SJCRH30 (cell line): ENCODE results near the gene PTPRK. TPM values are rescaled to one million over a fixed set of nuclear protein-coding genes. Genes with fewer than 3 reads are reported as not detected.

Source experiments
- DNase-seq, 2 experiments: peaks; one replicate each; pipeline ENCODE4 v3.0.0-alpha.2; 2015 to 2020
- H3K27ac ChIP-seq: fragments of 250-450 bp; sonication (Bioruptor Pico); 2 replicates; pipeline ENCODE4 v1.5.1; 2020; ENCODE audit warnings: mild to moderate bottlenecking, moderate library complexity
- H3K27me3 ChIP-seq: fragments of 250-450 bp; sonication (Bioruptor Pico); 2 replicates; pipeline ENCODE4 v1.5.1; 2020; ENCODE audit warnings: mild to moderate bottlenecking, moderate library complexity
- H3K36me3 ChIP-seq: fragments of 250-450 bp; sonication (Bioruptor Pico); 2 replicates; pipeline ENCODE4 v1.5.1; 2020; ENCODE audit warnings: mild to moderate bottlenecking, moderate library complexity
- H3K4me1 ChIP-seq: fragments of 250-450 bp; sonication (Bioruptor Pico); 2 replicates; pipeline ENCODE4 v1.5.1; 2020; ENCODE audit warnings: mild to moderate bottlenecking, moderate library complexity
- H3K4me3 ChIP-seq: fragments of 250-450 bp; sonication (Bioruptor Pico); 2 replicates; pipeline ENCODE4 v1.5.1; 2020; ENCODE audit warnings: mild to moderate bottlenecking, moderate library complexity
- H3K9me3 ChIP-seq: fragments of 250-450 bp; sonication (Bioruptor Pico); replicated peaks from 2 replicates; pipeline ENCODE4 v1.5.1; 2020; ENCODE audit warnings: mild to moderate bottlenecking, moderate library complexity
- total RNA-seq: library from RNA; depleted of rRNA; stranded (reverse); fragments of >200 nt; shearing (Covaris generic); gene quantifications from 2 replicates; pipeline ENCODE4 v1.2.3, GENCODE V29; 2014

The PTPRK gene
- total RNA-seq, 1 experiment from 2014 or later = 31.4 TPM

DNA sequence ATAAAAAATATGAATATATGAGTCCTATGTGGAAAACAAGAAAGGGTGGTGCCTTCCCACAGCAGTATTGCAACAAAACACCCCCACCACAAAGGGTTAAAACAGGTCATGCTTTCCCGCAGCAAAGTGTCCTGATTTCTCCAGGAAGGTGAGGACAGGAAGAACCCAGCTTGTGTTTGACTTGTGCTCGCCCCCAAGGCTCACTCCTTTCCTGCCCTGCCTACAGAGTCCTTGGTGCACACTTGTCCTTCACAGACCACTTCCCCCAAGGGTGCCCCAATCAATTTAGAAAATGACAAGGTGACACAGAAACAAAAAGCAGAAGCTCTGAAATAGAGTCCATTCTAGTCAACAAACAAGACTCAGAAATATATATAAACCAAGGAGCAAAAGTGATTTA is 237.4 kb downstream of the PTPRK start:
- no peak overlapping the region for H3K27ac ChIP-seq
- no peak for DNase-seq
- H3K9me3 ChIP-seq = no peaks in the 10 kb centered on the region
- H3K27me3 ChIP-seq = no peaks in the 10 kb centered on the region
- H3K36me3 ChIP-seq = no peaks in the 10 kb centered on the region
- H3K4me3 ChIP-seq = no peak overlapping the region
- H3K4me1 ChIP-seq = peaks cover 3% of the 10 kb centered on the region; the same call in 1 of the 2 replicates

DNA sequence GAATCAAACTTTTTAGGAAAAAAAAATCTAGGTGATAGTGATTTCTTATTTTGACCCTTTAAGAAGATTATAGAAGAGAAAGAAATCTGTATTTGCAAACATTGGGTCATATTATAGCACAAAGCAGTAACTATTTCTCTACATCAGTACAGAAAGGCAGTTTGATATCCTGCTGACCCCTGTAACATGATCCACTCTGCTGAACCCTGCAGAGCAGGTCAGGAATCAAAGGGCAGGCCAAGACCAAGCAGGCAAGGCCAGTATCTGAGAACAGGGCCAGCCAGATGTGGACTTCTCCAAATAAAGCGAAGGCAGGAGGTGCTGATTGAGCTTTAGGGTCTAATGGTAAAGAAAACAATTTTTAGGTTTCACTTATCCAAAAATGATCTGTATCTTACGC is 239.4 kb downstream of the PTPRK start:
- Histone ChIP-seq H3K36me3 (no peaks in the 10 kb centered on the region), H3K9me3 (no peaks in the 10 kb centered on the region), H3K4me3 (no peak overlapping the region), H3K27me3 (no peaks in the 10 kb centered on the region), H3K4me1 (peaks cover 3% of the 10 kb centered on the region; the same call in 1 of the 2 replicates), H3K27ac (no peak overlapping the region)
- no peak for DNase-seq

DNA sequence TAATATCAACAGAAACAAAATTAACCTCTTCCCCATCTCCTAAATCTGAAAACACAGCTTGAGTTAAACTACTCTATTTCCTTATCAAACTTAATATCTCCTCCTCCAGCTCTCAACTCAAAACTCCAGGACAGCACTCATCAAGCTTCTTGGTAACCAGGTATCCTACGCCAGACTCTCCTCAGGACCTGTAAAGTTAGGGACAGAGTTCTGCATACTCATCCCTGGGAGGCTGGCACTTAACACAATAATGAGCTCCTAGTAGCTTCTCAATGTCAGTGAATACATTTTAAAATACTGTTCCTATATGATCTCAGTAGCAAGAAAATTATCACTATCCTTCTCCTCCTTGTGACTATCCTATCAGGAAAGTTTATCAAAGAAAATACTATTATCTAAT is 240.3 kb downstream of the PTPRK start:
- Histone ChIP-seq H3K27me3 (no peaks in the 10 kb centered on the region), H3K4me3 (no peak overlapping the region), H3K36me3 (no peaks in the 10 kb centered on the region), H3K9me3 (no peaks in the 10 kb centered on the region), H3K4me1 (peaks cover 3% of the 10 kb centered on the region; the same call in 1 of the 2 replicates), H3K27ac (no peak overlapping the region)
- no peak for DNase-seq

DNA sequence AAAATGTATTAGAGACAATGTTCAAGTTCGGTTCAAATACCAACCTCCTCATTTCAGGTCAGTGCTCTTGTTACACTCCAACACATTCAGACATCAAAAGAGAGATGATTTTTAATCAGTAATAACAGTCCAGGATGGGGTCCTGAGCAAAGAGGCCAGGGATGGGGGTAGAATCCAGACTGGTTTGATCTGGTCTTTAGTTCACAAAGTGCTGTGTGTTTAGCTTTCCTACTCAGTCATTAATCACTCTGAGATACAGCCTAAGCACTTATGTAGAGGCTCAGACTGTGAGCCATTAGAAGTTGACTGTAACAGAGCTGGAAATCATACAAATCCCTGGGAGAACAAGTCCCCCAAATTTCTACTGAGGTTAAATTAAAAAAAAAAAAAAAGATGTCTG is 241.6 kb downstream of the PTPRK start:
- H3K27me3 ChIP-seq = no peaks in the 10 kb centered on the region
- no peak overlapping the region for H3K4me3 ChIP-seq
- H3K36me3 ChIP-seq = no peaks in the 10 kb centered on the region
- peaks cover 3% of the 10 kb centered on the region; the same call in 1 of the 2 replicates for H3K4me1 ChIP-seq
- no peak overlapping the region for H3K27ac ChIP-seq
- no peak for DNase-seq
- no peaks in the 10 kb centered on the region for H3K9me3 ChIP-seq

DNA sequence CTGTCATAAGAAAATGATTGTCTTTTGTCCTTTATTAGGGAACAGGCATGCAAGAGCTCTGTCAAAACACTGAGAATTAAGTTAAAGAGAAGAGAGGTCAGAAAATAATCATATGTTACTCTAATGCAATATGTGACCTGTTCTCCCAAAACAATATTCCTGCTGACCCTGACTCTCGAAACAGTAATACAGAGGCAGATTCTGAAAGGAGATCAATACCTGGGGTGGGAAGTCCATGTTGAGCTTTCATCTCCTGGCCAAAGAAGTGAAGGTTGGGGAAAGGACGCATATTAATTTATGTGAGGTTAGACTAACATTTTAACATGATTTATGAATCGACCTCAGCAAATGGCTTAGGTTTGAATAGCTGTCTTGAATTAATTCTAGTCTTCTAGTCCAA is 243.0 kb downstream of the PTPRK start:
- Histone ChIP-seq H3K9me3 (no peaks in the 10 kb centered on the region), H3K4me1 (peaks cover 3% of the 10 kb centered on the region; the same call in 1 of the 2 replicates), H3K27me3 (no peaks in the 10 kb centered on the region), H3K27ac (no peak overlapping the region), H3K36me3 (no peaks in the 10 kb centered on the region), H3K4me3 (no peak overlapping the region)
- no peak for DNase-seq

DNA sequence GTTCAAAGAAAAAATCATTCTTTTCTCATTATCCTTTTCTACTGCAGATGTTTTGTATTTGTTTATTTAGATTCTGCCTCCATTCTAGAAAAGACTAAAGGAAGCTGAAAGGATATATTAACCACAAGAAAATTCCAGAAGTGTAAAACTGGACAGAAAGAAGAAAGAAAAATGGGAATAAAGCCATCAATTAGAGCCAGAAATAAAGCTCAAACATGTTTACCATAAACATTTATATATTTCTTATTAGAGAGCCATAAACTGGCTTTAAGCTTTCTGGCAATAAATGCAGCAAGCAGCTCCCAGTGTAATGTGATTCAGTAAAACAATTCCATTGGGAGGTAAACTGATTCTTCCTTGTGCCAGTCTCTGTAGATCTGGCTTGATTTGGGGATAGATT is 244.1 kb downstream of the PTPRK start:
- no peak for DNase-seq
- peaks cover 3% of the 10 kb centered on the region; the same call in 1 of the 2 replicates for H3K4me1 ChIP-seq
- H3K36me3 ChIP-seq = no peaks in the 10 kb centered on the region
- H3K9me3 ChIP-seq = no peaks in the 10 kb centered on the region
- H3K27me3 ChIP-seq = no peaks in the 10 kb centered on the region
- no peak overlapping the region for H3K4me3 ChIP-seq
- H3K27ac ChIP-seq = no peak overlapping the region

DNA sequence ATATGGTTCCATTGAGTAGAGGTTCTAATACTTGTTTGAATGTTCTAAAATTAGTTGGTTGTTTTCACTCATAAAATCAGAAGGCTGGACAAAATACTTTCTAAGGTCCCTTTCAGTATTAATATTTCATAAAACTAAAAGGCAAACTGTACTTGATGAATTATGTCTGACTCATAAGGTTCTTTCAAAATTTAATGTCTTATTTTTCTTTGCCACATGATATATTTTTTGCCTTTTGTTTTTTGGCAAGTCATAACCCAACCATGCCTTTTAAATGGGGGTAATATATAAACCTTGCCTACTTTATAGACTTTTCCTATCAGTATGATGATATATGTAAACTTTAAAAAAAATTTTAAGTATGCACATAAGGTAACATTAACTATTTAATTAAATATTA is 244.7 kb downstream of the PTPRK start:
- no peaks in the 10 kb centered on the region for H3K36me3 ChIP-seq
- no peak overlapping the region for H3K27ac ChIP-seq
- H3K27me3 ChIP-seq = no peaks in the 10 kb centered on the region
- peaks cover under 1% of the 10 kb centered on the region; the same call in 1 of the 2 replicates for H3K4me1 ChIP-seq
- no peak overlapping the region for H3K4me3 ChIP-seq
- no peak for DNase-seq
- no peaks in the 10 kb centered on the region for H3K9me3 ChIP-seq

DNA sequence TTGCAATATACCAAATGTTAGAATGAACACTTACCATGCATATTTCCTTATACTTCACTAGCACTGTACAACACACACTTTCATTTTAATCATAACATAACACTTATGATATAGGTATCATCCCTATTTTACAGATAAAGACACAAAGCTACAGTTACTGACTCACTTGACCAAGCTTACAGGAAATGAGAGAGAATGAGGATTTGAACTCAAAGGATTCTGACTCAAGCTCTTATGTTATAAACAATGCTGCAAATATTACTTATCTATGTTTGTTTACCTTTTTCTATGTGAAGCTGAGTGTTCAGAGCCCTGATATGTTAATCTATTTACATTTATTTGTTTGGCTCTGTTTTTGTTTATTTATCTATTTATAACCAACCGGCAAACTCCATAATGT is 245.4 kb downstream of the PTPRK start:
- H3K9me3 ChIP-seq = no peaks in the 10 kb centered on the region
- no peak overlapping the region for H3K4me3 ChIP-seq
- H3K36me3 ChIP-seq = no peaks in the 10 kb centered on the region
- H3K4me1 ChIP-seq = no peaks in the 10 kb centered on the region
- DNase-seq = no peak
- no peaks in the 10 kb centered on the region for H3K27me3 ChIP-seq
- H3K27ac ChIP-seq = no peak overlapping the region

DNA sequence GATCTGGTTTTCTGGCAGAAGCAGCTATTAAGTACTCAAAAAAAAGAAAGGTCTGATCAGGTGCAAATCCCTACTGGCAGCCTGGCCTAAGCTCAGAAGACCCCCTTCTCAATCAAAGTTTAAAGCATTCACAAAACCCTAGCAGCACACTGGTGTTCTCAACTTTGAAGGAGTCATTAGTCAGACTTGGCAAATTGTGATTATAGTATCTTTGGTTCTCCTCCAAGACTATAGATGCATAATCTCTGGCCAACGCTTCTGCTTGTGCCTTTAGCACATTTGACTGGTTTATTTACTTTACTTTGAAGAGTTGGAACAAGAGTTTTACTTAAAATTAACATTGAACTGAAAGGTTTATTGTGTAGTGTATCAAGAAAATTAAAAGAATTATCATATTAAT is 248.9 kb downstream of the PTPRK start:
- DNase-seq = no peak
- Histone ChIP-seq H3K4me1 (no peaks in the 10 kb centered on the region), H3K27ac (no peak overlapping the region), H3K36me3 (no peaks in the 10 kb centered on the region), H3K4me3 (no peak overlapping the region), H3K27me3 (no peaks in the 10 kb centered on the region), H3K9me3 (no peaks in the 10 kb centered on the region)

DNA sequence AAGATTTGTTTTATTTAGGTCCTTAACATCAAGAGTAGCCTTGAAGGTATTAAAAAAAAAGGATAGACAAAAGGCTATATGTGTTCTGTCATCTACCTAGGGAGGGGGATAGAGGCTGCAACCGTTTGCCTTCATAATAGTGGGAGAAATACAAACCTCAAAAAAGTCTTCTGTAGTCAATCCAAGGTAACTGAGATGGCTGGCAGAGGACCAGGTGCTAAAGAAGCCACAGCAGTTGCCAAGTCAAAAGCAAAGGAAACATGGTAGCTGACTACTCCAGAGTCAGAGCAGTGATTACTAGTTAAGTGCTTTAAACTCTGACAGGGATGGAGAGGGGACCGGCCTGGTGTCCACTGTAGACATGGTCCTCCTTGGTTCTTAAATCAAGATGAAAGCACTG is 249.4 kb downstream of the PTPRK start:
- H3K4me3 ChIP-seq = no peak overlapping the region
- DNase-seq = no peak
- no peaks in the 10 kb centered on the region for H3K36me3 ChIP-seq
- no peaks in the 10 kb centered on the region for H3K4me1 ChIP-seq
- H3K27me3 ChIP-seq = no peaks in the 10 kb centered on the region
- H3K9me3 ChIP-seq = no peaks in the 10 kb centered on the region
- H3K27ac ChIP-seq = no peak overlapping the region

DNA sequence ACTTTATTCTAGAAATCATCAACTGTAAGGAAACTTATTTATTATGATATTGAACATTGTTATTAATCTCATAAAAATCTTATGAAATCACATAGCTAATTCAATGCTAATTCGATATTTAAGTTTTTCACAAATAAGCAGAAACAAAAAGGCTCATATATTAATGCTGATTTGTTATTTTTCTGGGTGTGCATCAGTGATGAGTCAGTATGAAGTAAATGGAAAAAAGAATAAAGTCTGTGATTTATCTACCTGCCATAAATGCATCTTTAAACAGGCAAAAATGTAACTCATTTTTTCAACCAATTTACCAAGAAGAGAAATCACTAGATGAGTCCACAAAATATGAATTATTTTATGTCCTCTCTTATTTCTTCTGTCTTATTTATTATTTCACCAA is 253.5 kb downstream of the PTPRK start:
- no peaks in the 10 kb centered on the region for H3K27me3 ChIP-seq
- H3K4me3 ChIP-seq = no peak overlapping the region
- H3K4me1 ChIP-seq = no peaks in the 10 kb centered on the region
- no peak for DNase-seq
- H3K36me3 ChIP-seq = no peaks in the 10 kb centered on the region
- H3K27ac ChIP-seq = no peak overlapping the region
- H3K9me3 ChIP-seq = no peaks in the 10 kb centered on the region

DNA sequence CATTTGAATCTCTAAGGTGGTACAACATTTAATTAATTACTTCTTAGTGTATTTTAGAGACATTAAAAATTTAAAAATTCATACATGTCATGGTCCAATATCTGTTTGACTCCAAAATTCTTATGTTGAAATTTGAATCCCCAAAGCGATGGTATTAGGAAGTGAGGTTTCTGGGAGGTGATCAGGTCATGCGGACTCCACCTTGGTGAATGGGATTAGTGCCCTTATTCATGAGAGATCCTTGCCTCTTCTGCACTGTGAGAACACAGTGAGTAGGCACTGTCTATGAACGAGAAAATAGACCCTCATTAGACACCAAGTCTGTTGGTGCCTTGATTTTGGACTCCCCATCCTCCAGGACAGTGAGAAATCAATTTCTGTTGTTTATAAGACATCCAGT is 254.7 kb downstream of the PTPRK start:
- no peak for DNase-seq
- Histone ChIP-seq H3K4me3 (no peak overlapping the region), H3K27ac (no peak overlapping the region), H3K9me3 (no peaks in the 10 kb centered on the region), H3K27me3 (no peaks in the 10 kb centered on the region), H3K4me1 (no peaks in the 10 kb centered on the region), H3K36me3 (no peaks in the 10 kb centered on the region)

DNA sequence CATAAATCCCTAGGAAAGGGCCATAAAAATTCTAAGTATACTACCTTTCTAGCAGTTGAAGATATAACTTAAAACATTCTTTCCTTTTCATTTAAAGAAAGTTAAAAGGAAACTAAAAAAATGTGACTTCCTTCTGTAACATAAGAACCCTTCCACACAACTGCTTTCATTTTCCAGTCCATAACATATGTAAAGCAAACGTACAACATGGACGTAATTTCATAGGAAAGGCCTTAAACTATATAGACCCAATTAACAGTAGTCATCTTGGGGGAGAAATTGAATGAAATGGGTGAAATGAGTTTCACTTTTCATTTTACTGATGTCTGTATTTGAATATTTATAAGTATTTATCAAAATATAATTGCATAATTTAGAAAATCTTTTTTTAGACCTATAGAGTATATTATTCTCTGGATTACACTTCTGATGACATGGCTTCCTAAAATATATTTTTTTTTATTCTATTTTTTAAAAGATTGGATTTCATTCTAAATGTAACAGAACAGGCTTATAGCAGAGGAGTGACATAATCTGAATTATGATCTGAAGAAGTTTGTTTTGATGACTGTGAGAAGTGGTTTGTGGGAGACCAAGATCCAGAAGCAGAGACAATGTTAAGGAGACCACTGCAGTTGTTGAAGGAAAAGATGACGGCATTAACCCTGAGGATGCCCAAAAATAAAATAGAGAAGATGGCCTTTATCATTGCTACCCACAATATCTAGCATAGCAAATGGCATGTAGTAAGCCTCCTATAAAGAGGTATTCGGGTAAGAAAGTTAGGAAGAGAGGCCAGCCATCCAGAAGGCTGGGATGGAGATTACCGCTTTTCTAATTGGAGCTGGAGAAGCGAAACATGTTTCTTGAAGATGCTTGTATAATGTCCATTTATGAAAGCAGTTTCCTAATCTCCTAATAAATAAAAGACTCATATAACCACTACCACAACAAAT is 260.4 kb downstream of the PTPRK start:
- DNase-seq = no peak
- Histone ChIP-seq H3K27me3 (no peaks in the 10 kb centered on the region), H3K36me3 (no peaks in the 10 kb centered on the region), H3K27ac (no peak overlapping the region), H3K4me1 (no peaks in the 10 kb centered on the region), H3K9me3 (no peaks in the 10 kb centered on the region), H3K4me3 (no peak overlapping the region)

DNA sequence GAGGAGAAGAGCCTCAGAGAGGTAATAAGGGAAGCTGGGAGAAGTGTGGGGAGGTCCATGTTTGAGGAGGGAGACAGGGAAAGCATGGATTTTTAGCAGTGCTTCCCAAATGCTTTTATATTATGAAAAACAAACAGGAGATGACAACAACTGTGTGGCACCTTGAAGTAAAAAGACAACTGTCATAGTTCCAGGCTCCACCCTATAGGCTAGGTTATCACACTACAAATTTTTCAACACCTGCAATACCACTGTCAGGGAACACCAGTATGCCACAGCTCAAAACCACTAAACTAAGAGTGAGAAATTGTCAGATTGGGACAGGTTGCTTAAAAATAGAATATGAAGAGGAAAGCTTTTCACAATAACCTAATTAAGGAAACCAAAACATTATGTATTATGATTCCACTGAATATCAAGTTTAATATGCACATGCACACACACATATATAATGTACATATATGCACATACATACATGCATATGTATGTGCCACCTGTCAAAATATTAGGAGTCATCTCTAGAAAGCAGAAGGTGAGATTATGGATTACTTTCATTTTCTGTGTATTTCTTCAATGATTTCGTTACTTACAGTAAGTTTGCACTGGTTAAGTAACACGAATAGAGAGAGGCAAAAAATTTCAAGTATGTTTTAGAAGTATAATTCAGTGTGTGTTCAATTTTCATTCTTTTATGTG is 261.2 kb downstream of the PTPRK start:
- H3K27ac ChIP-seq = no peak overlapping the region
- no peaks in the 10 kb centered on the region for H3K36me3 ChIP-seq
- no peaks in the 10 kb centered on the region for H3K9me3 ChIP-seq
- DNase-seq = no peak
- no peaks in the 10 kb centered on the region for H3K4me1 ChIP-seq
- no peak overlapping the region for H3K4me3 ChIP-seq
- H3K27me3 ChIP-seq = no peaks in the 10 kb centered on the region

DNA sequence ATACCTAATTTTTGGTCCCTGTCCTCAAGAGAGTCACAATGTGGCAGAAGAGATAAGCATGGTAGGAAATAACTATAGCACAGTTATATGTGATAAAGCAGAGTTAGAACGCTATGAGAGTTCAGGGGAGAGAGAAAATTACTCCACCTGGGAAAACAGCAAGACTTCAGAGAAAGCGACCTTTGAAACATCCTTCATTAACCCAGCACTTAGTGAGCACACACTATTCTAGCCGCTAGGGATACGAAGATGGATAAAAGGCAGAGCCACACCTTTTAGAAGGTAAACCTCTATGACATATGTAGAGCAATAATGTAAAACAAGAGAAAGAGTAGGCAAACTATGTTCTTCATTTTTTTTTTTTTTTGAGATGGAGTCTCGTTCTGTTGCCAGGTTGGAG is 264.3 kb downstream of the PTPRK start:
- H3K27ac ChIP-seq = no peak overlapping the region
- DNase-seq = no peak
- H3K9me3 ChIP-seq = no peaks in the 10 kb centered on the region
- no peaks in the 10 kb centered on the region for H3K27me3 ChIP-seq
- H3K36me3 ChIP-seq = no peaks in the 10 kb centered on the region
- H3K4me1 ChIP-seq = no peaks in the 10 kb centered on the region
- no peak overlapping the region for H3K4me3 ChIP-seq
